HG02981 (cell line): Measurements from ENCODE around the gene UBAC1.
"Not testable (repeated sequence)": the region's sequence is repeated elsewhere in the genome, so short reads cannot be mapped to it uniquely, and the experiment has no call there.

Experiments used
- ATAC-seq: cut with Tn5 transposase; IDR thresholded peaks from one replicate; pipeline ENCODE4 v1.9.1; 2021; ENCODE audit warnings: mild to moderate bottlenecking, moderate library complexity; ENCODE audit not compliant: unreplicated experiment

Gene UBAC1

GRCh38 chr9:135944444-135945252, 16.5 kb downstream of the UBAC1 start:
- ATAC-seq = no peak

DNA sequence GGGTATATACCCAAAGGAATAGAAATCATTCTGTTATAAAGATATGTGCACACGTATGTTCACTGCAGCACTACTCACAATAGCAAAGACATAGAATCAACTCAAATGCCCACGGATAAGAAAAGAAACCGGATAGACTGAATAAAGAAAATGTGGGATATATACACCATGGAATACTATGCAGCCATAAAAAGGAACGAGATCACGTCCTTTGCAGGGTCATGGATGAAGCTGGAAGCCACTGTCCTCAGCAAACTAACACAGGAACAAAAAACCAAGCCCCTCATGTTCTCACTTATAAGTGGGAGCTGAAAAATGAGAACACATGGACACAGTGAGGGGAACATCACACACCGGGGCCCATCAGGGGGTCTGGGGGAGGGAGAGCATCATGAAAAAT, 17.6 kb downstream of the UBAC1 start:
- not testable (repeated sequence) for ATAC-seq

GRCh38 chr9:135941288-135941995, 19.7 kb downstream of the UBAC1 start:
- ATAC-seq = no peak

DNA sequence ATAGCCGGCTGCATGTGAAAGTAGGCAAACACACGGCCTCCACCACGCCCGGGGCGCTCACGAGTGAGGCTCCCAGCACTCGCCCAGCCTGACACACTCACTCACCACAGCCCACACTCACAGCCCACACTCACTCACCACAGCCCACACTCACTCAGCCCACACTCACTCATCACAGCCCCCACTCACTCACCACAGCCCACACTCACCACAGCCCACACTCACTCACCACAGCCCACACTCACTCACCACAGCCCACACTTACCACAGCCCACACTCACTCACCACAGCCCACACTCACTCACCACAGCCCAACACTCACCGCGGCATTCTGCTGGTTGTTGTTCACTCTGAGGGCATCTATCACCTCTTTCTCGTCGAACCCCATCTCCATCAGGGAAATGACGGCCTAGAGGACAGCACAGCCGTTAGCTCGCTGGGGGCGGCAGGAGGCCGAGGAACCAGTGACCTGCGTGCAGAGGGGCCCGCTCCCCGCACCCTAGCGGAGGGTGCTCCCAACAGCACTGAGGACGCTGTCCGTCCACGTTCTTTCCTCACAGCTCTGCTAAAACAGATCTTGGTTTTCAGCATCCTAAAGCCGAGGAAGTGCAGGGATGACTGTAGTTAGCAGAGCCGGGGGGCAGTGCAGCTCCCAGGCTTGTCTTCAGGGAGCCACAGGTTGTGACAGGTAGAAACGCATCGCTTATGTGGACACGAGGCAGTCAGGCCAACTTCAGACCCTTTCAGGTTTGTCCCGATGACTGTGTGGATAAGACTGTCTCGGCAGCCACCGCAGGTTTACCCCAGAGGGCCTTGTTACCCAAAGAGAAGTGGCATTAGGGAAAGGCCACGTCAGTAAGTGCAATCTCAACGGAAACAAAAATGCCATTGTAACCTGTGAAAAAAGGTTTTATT, 21.6 kb downstream of the UBAC1 start:
- no peak for ATAC-seq

DNA sequence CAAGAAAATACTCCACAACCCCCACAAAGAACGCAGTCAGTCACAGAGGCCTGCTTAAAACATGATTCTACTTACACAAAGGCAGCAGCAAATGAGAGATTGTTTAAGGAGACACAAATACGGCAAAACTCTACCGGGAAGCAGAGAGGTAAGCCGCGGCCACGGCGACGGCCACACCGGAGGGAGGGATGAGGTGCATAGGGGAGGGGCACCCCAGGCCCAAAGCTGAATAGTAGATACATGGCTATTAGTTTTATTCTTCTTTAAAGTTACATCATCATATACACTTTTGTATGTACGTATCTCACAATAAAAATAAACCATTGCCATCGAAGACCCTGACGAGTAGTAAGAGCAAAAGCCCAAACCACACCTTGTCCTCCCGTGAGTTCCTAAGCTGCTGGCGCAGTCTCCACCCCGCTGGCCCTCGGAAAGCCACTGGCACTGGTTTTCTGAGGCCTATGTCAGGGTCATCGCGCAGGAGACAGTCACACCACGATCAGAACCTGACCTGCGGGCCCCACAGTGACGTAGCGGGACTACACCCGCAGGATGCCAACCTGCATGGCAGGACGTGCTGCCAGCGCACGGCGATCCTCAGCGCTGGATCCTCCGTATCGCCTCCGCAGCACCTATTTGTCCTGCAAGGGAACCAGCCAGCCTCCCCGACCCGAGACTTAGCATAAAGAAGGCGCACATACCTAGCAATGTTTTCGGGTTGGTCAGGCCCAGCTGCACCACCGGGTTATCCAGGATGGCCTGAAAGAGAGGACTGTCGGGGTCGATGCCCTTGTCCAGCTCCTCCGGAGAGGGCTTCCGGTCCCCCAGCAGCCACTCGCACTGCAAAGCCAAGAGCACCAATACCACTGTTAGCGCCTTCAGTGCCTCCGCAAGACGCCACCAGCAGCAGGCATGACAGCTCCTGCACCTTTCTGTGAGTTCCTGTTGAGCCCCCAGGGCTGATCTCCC, 23.4 kb downstream of the UBAC1 start:
- no peak for ATAC-seq

- ATAC-seq = no peak
These were observed 28.1 kb downstream of the UBAC1 start for GRCh38 chr9:135933114-135933513.

GRCh38 chr9:135932656-135933055, 28.5 kb downstream of the UBAC1 start:
- no peak for ATAC-seq

DNA sequence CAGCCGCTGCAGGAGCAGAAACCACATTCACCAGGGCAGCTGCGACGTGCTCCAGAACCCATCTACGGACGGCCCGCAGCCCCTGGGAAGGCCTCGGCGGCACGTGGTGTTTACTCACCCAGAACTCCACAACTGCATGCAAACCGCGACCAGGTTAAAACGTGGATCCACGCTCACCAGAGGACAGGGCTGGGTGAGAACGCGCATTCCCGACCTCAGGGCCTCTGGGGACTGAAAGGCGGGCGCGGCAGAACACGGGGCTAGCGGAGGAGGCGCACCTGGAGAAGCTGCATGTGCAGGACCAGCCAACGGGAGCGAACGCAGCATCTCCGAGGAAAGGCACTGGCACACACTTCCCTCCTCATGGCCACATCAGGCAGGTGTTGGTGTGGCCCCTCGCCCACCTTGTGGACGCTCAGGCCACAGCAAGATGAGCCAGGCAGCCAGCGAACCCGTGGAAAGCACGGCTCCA, 29.8 kb downstream of the UBAC1 start:
- no peak for ATAC-seq

DNA sequence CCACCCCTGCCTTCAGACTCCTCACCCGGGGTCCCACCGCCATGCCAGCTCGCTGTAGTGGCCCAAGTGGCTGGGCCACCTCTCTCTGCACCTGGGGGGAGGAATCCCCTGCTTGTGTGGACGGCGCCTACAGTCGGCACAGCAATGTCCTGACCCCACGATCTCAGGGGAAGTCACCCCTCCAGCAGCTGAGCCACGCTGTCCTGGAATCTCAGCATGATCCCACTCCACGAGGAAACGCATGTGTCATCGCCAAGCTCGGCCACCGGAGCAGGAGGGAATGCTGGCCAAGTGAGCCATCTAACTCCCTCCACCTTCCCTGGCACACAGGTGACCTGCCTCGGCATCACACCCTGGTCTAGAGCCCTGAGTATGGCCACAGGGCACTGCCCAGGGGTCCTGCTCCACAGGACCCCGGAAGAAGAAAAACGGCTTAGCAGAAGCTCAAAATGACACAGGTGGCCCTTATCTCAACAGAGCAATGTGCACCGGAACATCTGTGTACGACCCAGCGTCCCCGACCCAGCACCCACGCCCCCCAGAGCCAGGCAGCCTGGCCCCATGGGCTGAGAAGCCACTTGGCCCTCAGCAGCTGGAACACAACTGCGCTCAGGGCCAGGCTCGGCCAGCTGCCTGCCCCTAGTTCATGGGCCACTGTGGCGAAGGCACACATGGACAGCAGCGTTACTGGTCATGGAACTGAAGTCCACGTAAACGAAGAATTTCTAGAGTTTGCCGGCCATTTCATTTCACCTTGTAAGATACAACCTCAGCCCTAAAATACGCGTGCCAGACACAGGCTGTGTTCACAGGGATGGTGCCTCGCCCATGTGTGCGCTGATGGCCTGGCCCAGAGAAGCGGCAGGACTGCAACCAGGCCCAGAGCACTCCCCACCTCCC, 30.5 kb downstream of the UBAC1 start:
- ATAC-seq = no peak

DNA sequence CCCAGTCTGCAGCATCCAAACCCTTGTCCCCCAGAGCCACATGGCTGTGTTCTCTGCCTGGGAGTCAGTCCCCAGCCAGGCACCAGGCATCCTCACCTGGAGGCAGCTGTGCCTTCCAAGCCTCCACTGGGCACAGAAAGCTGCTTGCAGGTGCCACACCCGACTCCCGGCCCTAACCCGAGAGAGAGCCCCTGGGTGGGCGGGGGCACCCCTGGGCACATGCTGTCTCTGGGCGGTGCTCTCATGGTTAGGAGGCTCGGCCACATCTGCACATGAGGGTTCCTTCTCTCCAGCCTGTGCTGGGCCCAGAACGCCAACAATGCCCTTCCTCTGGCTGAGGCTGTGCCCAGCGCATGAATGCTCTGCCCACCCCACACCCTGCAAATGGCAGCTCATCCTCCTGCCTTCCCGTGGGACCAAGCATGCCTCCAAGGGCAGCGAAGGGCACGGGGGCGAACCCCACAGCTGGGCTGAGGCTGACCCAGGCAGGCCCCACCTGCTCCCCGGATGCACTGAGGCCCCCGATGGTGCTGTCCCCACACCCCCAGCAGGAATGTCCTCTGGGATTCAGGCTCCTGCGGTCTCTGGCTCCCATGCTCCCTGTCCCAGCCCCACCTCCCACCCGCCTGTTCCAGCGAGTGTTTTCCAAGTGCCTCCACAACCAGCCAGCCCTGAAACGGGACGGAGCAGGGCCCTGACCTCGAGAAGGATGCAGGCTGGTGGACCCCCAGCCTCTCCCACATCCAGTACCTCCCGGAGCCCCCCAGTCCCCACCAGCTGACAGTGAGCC, 31.3 kb downstream of the UBAC1 start:
- ATAC-seq = no peak

GRCh38 chr9:135928731-135929655, 32.2 kb downstream of the UBAC1 start:
- no peak for ATAC-seq

DNA sequence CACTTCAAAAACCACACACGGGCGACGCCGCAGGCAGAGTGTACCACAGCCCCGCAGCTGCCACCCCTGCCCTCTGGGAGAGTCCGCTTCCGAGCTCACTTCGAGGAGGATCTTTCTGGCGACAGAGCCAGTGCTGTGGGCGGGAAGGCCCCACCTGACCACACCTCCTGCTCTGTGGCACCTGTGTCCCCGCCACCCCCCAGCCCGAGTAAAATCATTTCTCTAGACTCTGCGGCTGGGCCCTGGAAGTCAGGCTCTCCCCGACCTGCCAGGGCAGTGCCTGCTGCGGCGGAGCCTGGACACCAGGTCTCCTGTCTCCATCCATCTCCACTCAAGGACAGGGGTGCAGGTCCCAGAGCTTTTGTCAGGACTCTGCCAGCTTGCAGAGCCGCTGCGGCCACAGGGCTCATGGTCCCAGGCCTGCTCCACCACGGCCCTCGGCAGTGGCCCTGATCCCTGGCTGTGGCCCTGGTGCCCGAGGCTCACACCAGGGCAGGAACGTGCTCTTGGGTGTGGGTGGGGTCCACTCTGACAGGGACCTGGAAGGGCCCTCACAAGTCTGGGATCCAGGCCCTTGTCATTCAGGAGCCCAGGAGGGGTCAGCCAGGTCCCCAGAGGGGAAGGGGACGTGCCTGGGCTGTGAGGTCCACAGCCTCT, 33.0 kb downstream of the UBAC1 start:
- no peak for ATAC-seq

GRCh38 chr9:135927195-135928013, 33.8 kb downstream of the UBAC1 start:
- ATAC-seq = no peak

DNA sequence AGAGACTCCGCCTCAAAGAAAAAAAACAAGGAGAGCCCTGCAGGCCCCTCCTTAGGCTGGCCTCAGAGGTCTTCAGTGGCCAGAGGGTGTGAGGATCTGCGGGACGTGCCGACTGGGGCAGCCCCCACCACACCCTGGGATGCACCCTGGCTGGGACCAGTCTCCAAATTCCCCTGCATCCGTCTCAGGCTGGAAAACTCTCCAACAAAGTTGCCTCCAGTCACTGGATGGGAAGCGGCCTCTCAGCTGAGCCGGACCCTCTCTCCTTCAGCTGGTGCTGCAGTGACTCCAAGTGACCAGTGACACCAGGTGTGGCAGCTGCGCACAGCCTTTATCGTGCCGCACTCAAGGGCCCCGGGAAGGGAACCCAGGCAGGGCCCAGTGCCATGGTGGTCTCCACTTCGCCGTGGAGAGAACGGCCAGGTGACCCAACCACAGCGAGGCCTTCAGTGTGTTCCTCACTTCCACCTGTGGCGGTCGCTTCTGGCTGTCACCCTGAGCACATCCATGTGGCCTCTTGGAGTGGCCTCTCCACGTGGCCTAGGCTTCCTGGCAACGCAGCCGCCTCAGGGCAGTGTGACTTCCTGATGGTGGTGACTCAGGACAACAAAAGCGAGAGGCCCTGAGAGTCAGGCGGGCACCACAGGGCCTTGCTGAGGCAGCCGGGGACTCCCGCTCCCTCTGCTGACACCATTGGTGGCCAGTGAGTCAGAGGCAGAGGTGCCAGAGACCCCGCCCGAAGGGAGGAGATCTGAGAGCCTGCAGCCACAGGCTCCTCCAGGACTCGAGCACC, 34.6 kb downstream of the UBAC1 start:
- ATAC-seq = no peak
